ENCODE results near the gene HOXB2.

- TF ChIP-seq, protein P1, sequence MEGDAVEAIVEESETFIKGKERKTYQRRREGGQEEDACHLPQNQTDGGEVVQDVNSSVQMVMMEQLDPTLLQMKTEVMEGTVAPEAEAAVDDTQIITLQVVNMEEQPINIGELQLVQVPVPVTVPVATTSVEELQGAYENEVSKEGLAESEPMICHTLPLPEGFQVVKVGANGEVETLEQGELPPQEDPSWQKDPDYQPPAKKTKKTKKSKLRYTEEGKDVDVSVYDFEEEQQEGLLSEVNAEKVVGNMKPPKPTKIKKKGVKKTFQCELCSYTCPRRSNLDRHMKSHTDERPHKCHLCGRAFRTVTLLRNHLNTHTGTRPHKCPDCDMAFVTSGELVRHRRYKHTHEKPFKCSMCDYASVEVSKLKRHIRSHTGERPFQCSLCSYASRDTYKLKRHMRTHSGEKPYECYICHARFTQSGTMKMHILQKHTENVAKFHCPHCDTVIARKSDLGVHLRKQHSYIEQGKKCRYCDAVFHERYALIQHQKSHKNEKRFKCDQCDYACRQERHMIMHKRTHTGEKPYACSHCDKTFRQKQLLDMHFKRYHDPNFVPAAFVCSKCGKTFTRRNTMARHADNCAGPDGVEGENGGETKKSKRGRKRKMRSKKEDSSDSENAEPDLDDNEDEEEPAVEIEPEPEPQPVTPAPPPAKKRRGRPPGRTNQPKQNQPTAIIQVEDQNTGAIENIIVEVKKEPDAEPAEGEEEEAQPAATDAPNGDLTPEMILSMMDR (IDR thresholded peaks at IDR 0.05; ENCODE audit: borderline replicate concordance, extremely low read depth, low read length, poor library complexity, severe bottlenecking): no peak
- TF ChIP-seq EZH2 (IDR thresholded peaks at IDR 0.05; ENCODE audit: borderline replicate concordance, low read depth, low read length, severe bottlenecking): no peak
Observed at GRCh38 chr17:48520631-48521079, 24.3 kb downstream of the HOXB2 start.

Measured in DND-41 (cell line).